WTC11 (cell line): ENCODE results near the gene ITLN1. TPM values are rescaled to one million over a fixed set of nuclear protein-coding genes. Genes with fewer than 3 reads are reported as not detected.
"Not testable (repeated sequence)": the region's sequence is repeated elsewhere in the genome, so short reads cannot be mapped to it uniquely, and the experiment has no call there.

Experiments
- ATAC-seq: fragments of 200-7000 bp; cut with Tn5 transposase; 2 replicates; pipeline ENCODE4 v1.10.0; 2021; ENCODE audit warnings: mild to moderate bottlenecking, moderate library complexity
- CTCF ChIA-PET: fragments of 300-600 bp; sonication (Branson Sonifier 250); formaldehyde crosslinking; loops from one replicate; lab custom pipeline; 2021; ENCODE audit warnings: antibody characterized with exemption; lab: Charles Lee
- POLR2A ChIA-PET: fragments of 350-600 bp; sonication (Branson Sonifier 250); formaldehyde crosslinking; loops from one replicate; lab custom pipeline; 2021; ENCODE audit warnings: antibody characterized with exemption; lab: Charles Lee
- DNase-seq: peaks from one replicate; pipeline ENCODE4 v3.0.0; 2021; ENCODE audit warnings: low spot score
- H3K27ac Mint-ChIP-seq: 2 replicates; pipeline ENCODE4 v1.8.0; 2021; ENCODE audit warnings: mixed read lengths
- H3K27me3 Mint-ChIP-seq: 2 replicates; pipeline ENCODE4 v1.8.0; 2021; ENCODE audit warnings: low read depth, mild to moderate bottlenecking, moderate library complexity, mixed read lengths
- H3K36me3 Mint-ChIP-seq: 2 replicates; pipeline ENCODE4 v1.8.0; 2021; ENCODE audit warnings: mixed read lengths
- H3K4me1 Mint-ChIP-seq: 2 replicates; pipeline ENCODE4 v1.8.0; 2022; ENCODE audit warnings: mixed read lengths
- H3K4me3 Mint-ChIP-seq: 2 replicates; pipeline ENCODE4 v1.8.0; 2021; ENCODE audit warnings: mild to moderate bottlenecking, moderate library complexity, mixed read lengths
- H3K9me3 Mint-ChIP-seq: 2 replicates; pipeline ENCODE4 v1.8.0; 2021; ENCODE audit warnings: mixed read lengths
- CBFB ChIP-seq: sonication (generic); formaldehyde crosslinking; IDR thresholded peaks from 2 replicates; pipeline ENCODE4 v1.8.1; 2022; ENCODE audit warnings: mild to moderate bottlenecking, low read depth, missing genetic modification reagents
- ESRRA ChIP-seq: sonication (generic); formaldehyde crosslinking; IDR thresholded peaks from 2 replicates; pipeline ENCODE4 v1.8.1; 2022; ENCODE audit warnings: mild to moderate bottlenecking, missing genetic modification reagents, borderline replicate concordance
- GRHL2 ChIP-seq: fragments of 250-450 bp; sonication (Bioruptor Pico); IDR thresholded peaks from 2 replicates; pipeline ENCODE4 v1.8.0; 2022; ENCODE audit warnings: mild to moderate bottlenecking, moderate library complexity; ENCODE audit not compliant: insufficient replicate concordance, severe bottlenecking
- NR1H2 ChIP-seq: sonication (generic); formaldehyde crosslinking; IDR thresholded peaks from 2 replicates; pipeline ENCODE4 v1.9.0; 2021; ENCODE audit warnings: mild to moderate bottlenecking, moderate library complexity, missing genetic modification reagents
- PRRX2 ChIP-seq: fragments of 250-450 bp; sonication (Bioruptor Pico); IDR thresholded peaks from 2 replicates; pipeline ENCODE4 v1.8.0; 2021; ENCODE audit warnings: mild to moderate bottlenecking
- SMAD3 ChIP-seq: sonication (generic); formaldehyde crosslinking; IDR thresholded peaks from 2 replicates; pipeline ENCODE4 v1.8.0; 2022; ENCODE audit warnings: missing genetic modification reagents, mild to moderate bottlenecking, borderline replicate concordance
- SOX15 ChIP-seq: fragments of 250-450 bp; sonication (Bioruptor Pico); IDR thresholded peaks from 2 replicates; pipeline ENCODE4 v1.9.0; 2021; ENCODE audit warnings: mild to moderate bottlenecking
- ZNF219 ChIP-seq: sonication (generic); formaldehyde crosslinking; IDR thresholded peaks from 2 replicates; pipeline ENCODE4 v1.8.0; 2023; ENCODE audit warnings: missing genetic modification reagents, mild to moderate bottlenecking, borderline replicate concordance
- ZNF416 ChIP-seq: fragments of 250-450 bp; sonication (Bioruptor Pico); IDR thresholded peaks from 2 replicates; pipeline ENCODE4 v1.9.0; 2021; ENCODE audit warnings: mild to moderate bottlenecking, inconsistent platforms
- ZNF671 ChIP-seq: fragments of 250-450 bp; sonication (Bioruptor Pico); IDR thresholded peaks from 2 replicates; pipeline ENCODE4 v1.8.0; 2021; ENCODE audit warnings: mild to moderate bottlenecking
- total RNA-seq: library from RNA; stranded (reverse); gene quantifications from 3 replicates; pipeline ENCODE4 v1.2.3, GENCODE V29; 2021
- TF ChIP-seq, protein P1 (sequence below): sonication (generic); formaldehyde crosslinking; IDR thresholded peaks from 2 replicates; pipeline ENCODE4 v1.8.1; 2022; ENCODE audit warnings: missing genetic modification reagents, borderline replicate concordance
- TF ChIP-seq, protein P2 (sequence below): sonication (generic); formaldehyde crosslinking; IDR thresholded peaks from 2 replicates; pipeline ENCODE4 v1.8.1; 2022; ENCODE audit warnings: low read depth, mild to moderate bottlenecking, moderate library complexity, missing genetic modification reagents, borderline replicate concordance
- TF ChIP-seq, protein P3 (sequence below): sonication (generic); formaldehyde crosslinking; IDR thresholded peaks from 2 replicates; pipeline ENCODE4 v1.8.0; 2022; ENCODE audit warnings: mild to moderate bottlenecking, missing genetic modification reagents
- TF ChIP-seq, protein P4 (sequence below): sonication (generic); formaldehyde crosslinking; IDR thresholded peaks from 2 replicates; pipeline ENCODE4 v1.8.1; 2022; ENCODE audit warnings: mild to moderate bottlenecking, moderate library complexity, missing genetic modification reagents
- TF ChIP-seq, protein P5 (sequence below): sonication (generic); formaldehyde crosslinking; IDR thresholded peaks from 2 replicates; pipeline ENCODE4 v1.8.1; 2022; ENCODE audit warnings: low read depth, missing genetic modification reagents, borderline replicate concordance
- TF ChIP-seq, protein P6 (sequence below): sonication (generic); formaldehyde crosslinking; conservative IDR thresholded peaks from 2 replicates; pipeline ENCODE4 v1.8.1; 2023; ENCODE audit warnings: mild to moderate bottlenecking, low read depth, missing genetic modification reagents, moderate library complexity

Gene ITLN1
- total RNA-seq, 1 experiment from 2014 or later: not detected

DNA sequence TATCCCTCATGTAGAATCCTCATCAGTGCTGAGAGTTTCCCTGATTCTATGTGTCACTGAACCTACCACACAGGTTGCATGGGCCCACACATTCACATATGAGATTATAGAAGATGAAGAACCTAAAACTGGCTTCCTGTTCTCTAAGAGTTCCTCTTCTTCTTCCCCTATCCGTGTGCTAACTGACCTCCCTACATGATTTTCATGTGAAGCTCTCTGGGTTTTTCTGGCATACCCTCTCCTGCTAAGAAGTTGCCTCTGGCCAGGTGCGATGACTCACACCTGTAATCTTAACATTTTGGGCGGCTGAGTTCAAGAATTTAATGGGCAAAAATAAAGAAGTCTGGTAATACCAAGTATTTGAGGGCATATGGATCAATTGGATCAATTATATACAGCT is 16.8 kb downstream of the ITLN1 start (continued):
- TF ChIP-seq ESRRA (CRISPR knock-in tag): no peak

DNA sequence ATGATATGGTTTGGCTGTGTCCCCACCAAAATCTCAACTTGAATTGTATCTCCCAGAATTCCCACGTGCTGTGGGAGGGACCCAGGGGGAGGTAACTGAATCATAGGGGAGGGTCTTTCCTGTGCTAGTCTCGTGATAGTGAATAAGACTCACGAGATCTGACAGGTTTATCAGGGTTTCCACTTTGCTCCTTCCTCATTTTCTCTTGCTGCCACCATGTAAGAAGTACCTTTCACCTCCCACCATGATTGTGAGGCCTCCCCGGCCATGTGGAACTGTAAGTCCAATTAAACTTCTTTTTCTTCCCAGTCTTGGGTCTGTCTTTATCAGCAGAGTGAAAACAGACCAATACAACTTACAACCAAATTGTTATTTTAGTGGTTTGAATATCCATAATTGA is 17.3 kb downstream of the ITLN1 start:
- DNase-seq, POLR2A ChIA-PET, H3K4me3 Mint-ChIP-seq, H3K36me3 Mint-ChIP-seq, ATAC-seq, H3K27ac Mint-ChIP-seq, H3K9me3 Mint-ChIP-seq, CTCF ChIA-PET, H3K27me3 Mint-ChIP-seq: not testable (repeated sequence)
- H3K4me1 Mint-ChIP-seq: peaks cover 13% of the 10 kb centered on the region

DNA sequence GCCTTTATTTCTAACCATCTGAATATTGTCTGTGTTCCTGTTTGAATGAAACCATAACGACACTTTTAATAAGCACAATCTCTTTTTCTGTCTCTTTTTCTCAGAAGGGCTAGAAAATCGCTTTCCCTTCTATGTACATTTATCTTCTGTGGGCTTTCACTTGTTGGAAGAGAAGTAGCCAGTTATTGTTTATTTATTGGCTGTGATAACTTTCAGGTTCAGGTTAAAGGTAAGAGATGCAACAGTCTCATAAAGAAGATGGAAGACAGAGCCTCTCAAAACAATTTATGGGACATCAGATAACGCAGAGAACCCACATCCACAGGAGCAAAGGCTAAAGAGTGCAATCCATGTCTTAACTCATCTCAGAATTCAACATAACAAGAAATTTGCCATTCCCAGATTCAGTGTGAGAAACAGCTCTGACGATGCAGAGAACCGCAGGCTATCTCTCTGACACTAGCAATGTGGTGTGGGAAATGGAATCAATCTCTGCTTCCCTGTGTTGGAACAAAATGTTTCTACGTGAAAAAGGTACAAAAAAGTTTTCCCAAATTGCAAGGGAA is 18.2 kb downstream of the ITLN1 start:
- TF ChIP-seq, protein P1, sequence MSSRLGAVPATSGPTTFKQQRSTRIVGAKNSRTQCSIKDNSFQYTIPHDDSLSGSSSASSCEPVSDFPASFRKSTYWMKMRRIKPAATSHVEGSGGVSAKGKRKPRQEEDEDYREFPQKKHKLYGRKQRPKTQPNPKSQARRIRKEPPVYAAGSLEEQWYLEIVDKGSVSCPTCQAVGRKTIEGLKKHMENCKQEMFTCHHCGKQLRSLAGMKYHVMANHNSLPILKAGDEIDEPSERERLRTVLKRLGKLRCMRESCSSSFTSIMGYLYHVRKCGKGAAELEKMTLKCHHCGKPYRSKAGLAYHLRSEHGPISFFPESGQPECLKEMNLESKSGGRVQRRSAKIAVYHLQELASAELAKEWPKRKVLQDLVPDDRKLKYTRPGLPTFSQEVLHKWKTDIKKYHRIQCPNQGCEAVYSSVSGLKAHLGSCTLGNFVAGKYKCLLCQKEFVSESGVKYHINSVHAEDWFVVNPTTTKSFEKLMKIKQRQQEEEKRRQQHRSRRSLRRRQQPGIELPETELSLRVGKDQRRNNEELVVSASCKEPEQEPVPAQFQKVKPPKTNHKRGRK (CRISPR knock-in tag): no peak
- TF ChIP-seq ZNF671 (CRISPR knock-in tag) (no peak), SMAD3 (CRISPR knock-in tag) (no peak), SOX15 (no peak), ZNF219 (CRISPR knock-in tag) (no peak), PRRX2 (no peak), ZNF416 (CRISPR knock-in tag) (no peak), NR1H2 (CRISPR knock-in tag) (no peak), GRHL2 (CRISPR knock-in tag) (no peak), CBFB (no peak)
- TF ChIP-seq, protein P2, sequence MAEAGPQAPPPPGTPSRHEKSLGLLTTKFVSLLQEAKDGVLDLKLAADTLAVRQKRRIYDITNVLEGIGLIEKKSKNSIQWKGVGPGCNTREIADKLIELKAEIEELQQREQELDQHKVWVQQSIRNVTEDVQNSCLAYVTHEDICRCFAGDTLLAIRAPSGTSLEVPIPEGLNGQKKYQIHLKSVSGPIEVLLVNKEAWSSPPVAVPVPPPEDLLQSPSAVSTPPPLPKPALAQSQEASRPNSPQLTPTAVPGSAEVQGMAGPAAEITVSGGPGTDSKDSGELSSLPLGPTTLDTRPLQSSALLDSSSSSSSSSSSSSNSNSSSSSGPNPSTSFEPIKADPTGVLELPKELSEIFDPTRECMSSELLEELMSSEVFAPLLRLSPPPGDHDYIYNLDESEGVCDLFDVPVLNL (CRISPR knock-in tag): no peak
- TF ChIP-seq, protein P3, sequence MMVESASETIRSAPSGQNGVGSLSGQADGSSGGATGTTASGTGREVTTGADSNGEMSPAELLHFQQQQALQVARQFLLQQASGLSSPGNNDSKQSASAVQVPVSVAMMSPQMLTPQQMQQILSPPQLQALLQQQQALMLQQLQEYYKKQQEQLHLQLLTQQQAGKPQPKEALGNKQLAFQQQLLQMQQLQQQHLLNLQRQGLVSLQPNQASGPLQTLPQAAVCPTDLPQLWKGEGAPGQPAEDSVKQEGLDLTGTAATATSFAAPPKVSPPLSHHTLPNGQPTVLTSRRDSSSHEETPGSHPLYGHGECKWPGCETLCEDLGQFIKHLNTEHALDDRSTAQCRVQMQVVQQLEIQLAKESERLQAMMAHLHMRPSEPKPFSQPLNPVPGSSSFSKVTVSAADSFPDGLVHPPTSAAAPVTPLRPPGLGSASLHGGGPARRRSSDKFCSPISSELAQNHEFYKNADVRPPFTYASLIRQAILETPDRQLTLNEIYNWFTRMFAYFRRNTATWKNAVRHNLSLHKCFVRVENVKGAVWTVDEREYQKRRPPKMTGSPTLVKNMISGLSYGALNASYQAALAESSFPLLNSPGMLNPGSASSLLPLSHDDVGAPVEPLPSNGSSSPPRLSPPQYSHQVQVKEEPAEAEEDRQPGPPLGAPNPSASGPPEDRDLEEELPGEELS (CRISPR knock-in tag): no peak
- TF ChIP-seq, protein P4, sequence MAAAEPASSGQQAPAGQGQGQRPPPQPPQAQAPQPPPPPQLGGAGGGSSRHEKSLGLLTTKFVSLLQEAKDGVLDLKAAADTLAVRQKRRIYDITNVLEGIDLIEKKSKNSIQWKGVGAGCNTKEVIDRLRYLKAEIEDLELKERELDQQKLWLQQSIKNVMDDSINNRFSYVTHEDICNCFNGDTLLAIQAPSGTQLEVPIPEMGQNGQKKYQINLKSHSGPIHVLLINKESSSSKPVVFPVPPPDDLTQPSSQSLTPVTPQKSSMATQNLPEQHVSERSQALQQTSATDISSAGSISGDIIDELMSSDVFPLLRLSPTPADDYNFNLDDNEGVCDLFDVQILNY (CRISPR knock-in tag): no peak
- TF ChIP-seq, protein P5, sequence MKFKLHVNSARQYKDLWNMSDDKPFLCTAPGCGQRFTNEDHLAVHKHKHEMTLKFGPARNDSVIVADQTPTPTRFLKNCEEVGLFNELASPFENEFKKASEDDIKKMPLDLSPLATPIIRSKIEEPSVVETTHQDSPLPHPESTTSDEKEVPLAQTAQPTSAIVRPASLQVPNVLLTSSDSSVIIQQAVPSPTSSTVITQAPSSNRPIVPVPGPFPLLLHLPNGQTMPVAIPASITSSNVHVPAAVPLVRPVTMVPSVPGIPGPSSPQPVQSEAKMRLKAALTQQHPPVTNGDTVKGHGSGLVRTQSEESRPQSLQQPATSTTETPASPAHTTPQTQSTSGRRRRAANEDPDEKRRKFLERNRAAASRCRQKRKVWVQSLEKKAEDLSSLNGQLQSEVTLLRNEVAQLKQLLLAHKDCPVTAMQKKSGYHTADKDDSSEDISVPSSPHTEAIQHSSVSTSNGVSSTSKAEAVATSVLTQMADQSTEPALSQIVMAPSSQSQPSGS (CRISPR knock-in tag): no peak
- TF ChIP-seq, protein P6, sequence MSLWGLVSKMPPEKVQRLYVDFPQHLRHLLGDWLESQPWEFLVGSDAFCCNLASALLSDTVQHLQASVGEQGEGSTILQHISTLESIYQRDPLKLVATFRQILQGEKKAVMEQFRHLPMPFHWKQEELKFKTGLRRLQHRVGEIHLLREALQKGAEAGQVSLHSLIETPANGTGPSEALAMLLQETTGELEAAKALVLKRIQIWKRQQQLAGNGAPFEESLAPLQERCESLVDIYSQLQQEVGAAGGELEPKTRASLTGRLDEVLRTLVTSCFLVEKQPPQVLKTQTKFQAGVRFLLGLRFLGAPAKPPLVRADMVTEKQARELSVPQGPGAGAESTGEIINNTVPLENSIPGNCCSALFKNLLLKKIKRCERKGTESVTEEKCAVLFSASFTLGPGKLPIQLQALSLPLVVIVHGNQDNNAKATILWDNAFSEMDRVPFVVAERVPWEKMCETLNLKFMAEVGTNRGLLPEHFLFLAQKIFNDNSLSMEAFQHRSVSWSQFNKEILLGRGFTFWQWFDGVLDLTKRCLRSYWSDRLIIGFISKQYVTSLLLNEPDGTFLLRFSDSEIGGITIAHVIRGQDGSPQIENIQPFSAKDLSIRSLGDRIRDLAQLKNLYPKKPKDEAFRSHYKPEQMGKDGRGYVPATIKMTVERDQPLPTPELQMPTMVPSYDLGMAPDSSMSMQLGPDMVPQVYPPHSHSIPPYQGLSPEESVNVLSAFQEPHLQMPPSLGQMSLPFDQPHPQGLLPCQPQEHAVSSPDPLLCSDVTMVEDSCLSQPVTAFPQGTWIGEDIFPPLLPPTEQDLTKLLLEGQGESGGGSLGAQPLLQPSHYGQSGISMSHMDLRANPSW (CRISPR knock-in tag): no peak
- ATAC-seq: no peak
- no peak for DNase-seq
- Mint-ChIP-seq H3K9me3 (no peaks in the 10 kb centered on the region), H3K4me1 (peaks cover 15% of the 10 kb centered on the region), H3K36me3 (no peaks in the 10 kb centered on the region), H3K27ac (no peak overlapping the region), H3K4me3 (no peak overlapping the region), H3K27me3 (no peaks in the 10 kb centered on the region)
- POLR2A ChIA-PET: no interaction called here
- CTCF ChIA-PET: interaction anchor here (1.1 kb wide), 1 partner anchor 10 kb away, joined by 3 read pairs; no protein-coding TSS in a partner anchor
